GM20000 (cell line): ENCODE results near the gene FSCN2.

Source experiments
- DNase-seq: peaks from one replicate; pipeline ENCODE4 v3.0.0; 2012; ENCODE audit warnings: low spot score
- TF ChIP-seq, protein P1 (sequence below): IDR thresholded peaks from 2 replicates; pipeline ENCODE4 v1.5.1; 2012; ENCODE audit warnings: mild to moderate bottlenecking, control low read depth; ENCODE audit errors: extremely low read depth, missing control alignments

FSCN2 gene

DNA sequence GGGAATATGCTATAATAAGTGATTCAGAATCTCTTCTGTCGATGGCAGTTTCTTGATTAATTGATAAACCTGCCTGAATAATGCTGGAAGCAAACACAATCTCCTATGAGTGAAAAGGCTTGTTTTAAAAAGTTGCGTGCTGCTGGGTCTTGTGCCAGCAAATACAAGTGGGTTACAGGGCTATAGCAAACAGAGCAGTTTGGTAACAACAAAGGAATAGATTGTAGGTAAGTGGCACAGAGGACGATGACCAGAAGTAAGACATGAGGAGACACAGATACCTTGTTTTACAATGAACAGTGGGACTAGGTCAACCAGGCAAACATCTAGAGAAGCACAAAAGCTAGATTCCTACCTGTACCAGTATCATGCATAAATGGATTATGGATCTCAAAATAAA lies 47.7 kb downstream of the FSCN2 start:
- DNase-seq, result no peak
- TF ChIP-seq, protein P1, sequence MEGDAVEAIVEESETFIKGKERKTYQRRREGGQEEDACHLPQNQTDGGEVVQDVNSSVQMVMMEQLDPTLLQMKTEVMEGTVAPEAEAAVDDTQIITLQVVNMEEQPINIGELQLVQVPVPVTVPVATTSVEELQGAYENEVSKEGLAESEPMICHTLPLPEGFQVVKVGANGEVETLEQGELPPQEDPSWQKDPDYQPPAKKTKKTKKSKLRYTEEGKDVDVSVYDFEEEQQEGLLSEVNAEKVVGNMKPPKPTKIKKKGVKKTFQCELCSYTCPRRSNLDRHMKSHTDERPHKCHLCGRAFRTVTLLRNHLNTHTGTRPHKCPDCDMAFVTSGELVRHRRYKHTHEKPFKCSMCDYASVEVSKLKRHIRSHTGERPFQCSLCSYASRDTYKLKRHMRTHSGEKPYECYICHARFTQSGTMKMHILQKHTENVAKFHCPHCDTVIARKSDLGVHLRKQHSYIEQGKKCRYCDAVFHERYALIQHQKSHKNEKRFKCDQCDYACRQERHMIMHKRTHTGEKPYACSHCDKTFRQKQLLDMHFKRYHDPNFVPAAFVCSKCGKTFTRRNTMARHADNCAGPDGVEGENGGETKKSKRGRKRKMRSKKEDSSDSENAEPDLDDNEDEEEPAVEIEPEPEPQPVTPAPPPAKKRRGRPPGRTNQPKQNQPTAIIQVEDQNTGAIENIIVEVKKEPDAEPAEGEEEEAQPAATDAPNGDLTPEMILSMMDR, result no peak

GRCh38 chr17:81576621-81577277 lies 48.6 kb downstream of the FSCN2 start:
- DNase-seq, result no peak
- TF ChIP-seq, protein P1, result no peak

DNA sequence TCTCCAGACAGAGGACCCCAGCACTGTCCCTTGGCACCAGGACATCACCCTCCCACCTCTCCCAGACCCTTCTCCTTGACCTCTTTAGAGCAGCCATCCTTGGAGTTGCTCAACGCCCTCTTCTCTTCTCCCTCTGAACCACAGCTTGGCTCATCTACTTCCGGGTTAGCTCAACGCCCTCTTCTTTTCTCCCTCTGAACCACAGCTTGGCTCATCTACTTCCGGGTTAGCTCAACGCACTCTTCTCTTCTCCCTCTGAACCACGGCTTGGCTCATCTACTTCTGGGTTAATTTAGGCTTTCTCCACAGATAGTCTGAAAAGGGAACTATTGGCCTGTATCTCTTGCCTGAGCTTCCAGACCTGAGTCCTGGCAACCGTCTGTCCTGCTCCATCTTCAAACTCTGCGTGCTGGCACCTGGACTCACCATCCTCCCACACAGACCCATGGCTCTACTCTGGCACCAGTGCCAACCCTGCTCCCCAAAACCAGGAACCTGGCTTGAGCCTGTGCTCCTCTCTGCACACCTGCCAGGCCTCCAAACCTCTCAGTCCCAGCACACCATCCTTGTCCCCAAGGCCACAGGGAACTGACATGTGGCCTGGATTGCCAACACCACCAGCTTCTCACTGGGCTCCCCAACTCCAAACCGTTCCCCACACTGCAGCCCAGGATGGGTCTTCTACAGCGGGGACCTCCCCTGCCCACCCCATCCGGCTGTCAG lies 49.3 kb downstream of the FSCN2 start:
- no peak for DNase-seq
- TF ChIP-seq, protein P1, result no peak

GRCh38 chr17:81578038-81578441 lies 49.9 kb downstream of the FSCN2 start:
- TF ChIP-seq, protein P1, result no peak
- DNase-seq, result no peak

DNA sequence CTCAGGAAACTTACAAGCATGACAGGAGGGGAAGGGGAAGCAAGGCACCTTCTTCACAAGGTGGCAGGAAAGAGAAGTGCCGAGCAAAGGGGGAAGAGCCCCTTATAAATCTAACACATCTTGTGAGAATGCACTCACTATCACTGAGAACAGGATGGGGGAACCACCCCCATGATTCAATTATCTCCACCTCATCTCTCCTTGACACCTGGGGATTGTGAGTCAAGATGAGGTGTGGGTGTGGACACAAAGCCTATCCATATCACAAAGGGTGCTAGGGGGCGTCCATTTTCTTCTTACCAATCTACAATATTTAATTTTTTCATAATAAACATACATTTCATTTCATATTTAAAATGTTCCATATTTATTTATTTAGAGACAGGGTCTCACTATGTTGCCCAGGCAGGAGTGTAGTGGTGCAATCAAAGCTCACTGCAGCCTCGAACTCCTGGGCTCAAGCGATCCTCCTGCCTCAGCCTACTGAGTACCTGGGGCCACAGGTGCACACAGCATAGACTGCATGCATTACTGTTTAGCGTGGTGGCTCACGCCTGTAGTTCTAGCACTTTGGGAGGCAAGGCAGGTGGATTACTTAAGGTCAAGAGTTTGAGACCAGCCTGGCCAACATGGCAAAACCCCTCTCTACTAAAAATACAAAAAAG lies 50.5 kb downstream of the FSCN2 start:
- DNase-seq, result no peak
- TF ChIP-seq, protein P1, result no peak

DNA sequence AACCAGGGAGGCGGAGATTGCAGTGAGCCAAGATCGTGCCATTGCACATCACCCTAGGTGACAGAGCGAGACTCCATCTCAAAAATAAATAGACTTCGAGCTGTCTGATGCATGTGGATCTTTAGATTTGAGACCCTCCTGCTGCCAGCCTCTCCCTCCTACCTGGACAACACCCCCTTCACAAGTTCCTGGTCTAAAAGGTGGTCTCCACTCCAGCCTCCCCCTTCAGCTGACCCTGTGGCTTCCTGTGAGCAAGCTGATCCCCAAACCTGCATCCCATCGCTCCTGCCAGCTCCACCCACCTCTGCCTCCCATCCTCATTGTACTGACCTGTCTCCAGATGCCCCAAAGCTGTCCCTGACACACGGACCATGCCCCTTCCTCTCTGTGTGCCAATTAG lies 51.1 kb downstream of the FSCN2 start:
- TF ChIP-seq, protein P1, result no peak
- DNase-seq, result no peak

GRCh38 chr17:81579821-81580321 lies 51.7 kb downstream of the FSCN2 start:
- TF ChIP-seq, protein P1, result no peak
- no peak for DNase-seq
